PC-3 (cell line): ENCODE measurements around the gene DPF3. TPM values are rescaled to one million over a fixed set of nuclear protein-coding genes. Genes with fewer than 3 reads are reported as not detected.

Experiments
- ATAC-seq: fragments of 200-7000 bp; cut with Tn5 transposase; 2 replicates; pipeline ENCODE4 v1.9.1; 2020; ENCODE audit warnings: mild to moderate bottlenecking, moderate library complexity
- BruUV-seq: library from RNA; stranded (reverse); fragments of 400-500 nt; replicated peaks from 2 replicates; lab custom pipeline; 2021; lab: Mats Ljungman, UMichigan
- CTCF ChIA-PET: fragments of 300-600 bp; sonication (Branson Sonifier 250); formaldehyde crosslinking; loops from one replicate; lab custom pipeline; 2022; ENCODE audit warnings: antibody characterized with exemption; lab: Charles Lee
- POLR2A ChIA-PET: fragments of 300-600 bp; sonication (Branson Sonifier 250); formaldehyde crosslinking; loops from one replicate; lab custom pipeline; 2022; ENCODE audit warnings: antibody characterized with exemption; ENCODE audit not compliant: unreplicated experiment; lab: Charles Lee
- DNase-seq: peaks from one replicate; pipeline ENCODE4 v3.0.0-alpha.2; 2015
- H2AFZ ChIP-seq: fragments of 300-600 bp; sonication (generic); 2 replicates; pipeline ENCODE4 v1.6.0; 2016; ENCODE audit warnings: antibody characterized with exemption, low read length
- H3F3A ChIP-seq: fragments of 300-600 bp; sonication (generic); one replicate; pipeline ENCODE4 v1.6.0; 2017; ENCODE audit warnings: antibody characterized with exemption, low read length, control low read depth, mild to moderate bottlenecking; ENCODE audit not compliant: unreplicated experiment
- H3K27ac ChIP-seq: fragments of 300-600 bp; sonication (generic); 2 replicates; pipeline ENCODE4 v1.5.1; 2016; ENCODE audit warnings: mild to moderate bottlenecking, low read length
- H3K27me3 ChIP-seq: fragments of 300-600 bp; sonication (generic); 2 replicates; pipeline ENCODE4 v1.6.1; 2016; ENCODE audit warnings: low read length, mixed read lengths
- H3K36me3 ChIP-seq: fragments of 300-600 bp; sonication (generic); 2 replicates; pipeline ENCODE4 v1.6.1; 2016; ENCODE audit warnings: low read depth, mixed run types, low read length, mixed read lengths
- H3K4me1 ChIP-seq: fragments of 300-600 bp; sonication (generic); 2 replicates; pipeline ENCODE4 v1.5.1; 2016; ENCODE audit warnings: low read length; ENCODE audit not compliant: insufficient read depth
- H3K4me2 ChIP-seq: fragments of 300-600 bp; sonication (generic); 2 replicates; pipeline ENCODE4 v1.6.0; 2016; ENCODE audit warnings: low read length
- H3K4me3 ChIP-seq: fragments of 300-600 bp; sonication (generic); 2 replicates; pipeline ENCODE4 v1.5.1; 2016; ENCODE audit warnings: mild to moderate bottlenecking, low read length, mixed read lengths
- H3K79me2 ChIP-seq: fragments of 300-600 bp; sonication (generic); 2 replicates; pipeline ENCODE4 v1.6.1; 2017; ENCODE audit warnings: low read length, mixed read lengths
- H3K9ac ChIP-seq: fragments of 300-600 bp; sonication (generic); 2 replicates; pipeline ENCODE4 v1.6.0; 2016; ENCODE audit warnings: mild to moderate bottlenecking, low read length
- H3K9me2 ChIP-seq: fragments of 300-600 bp; sonication (generic); replicated peaks from 2 replicates; pipeline ENCODE4 v1.6.1; 2016; ENCODE audit warnings: mixed run types, low read length, mixed read lengths
- H3K9me3 ChIP-seq: fragments of 300-600 bp; sonication (generic); 2 replicates; pipeline ENCODE4 v1.6.1; 2016; ENCODE audit warnings: low read length, mixed read lengths
- H4K20me1 ChIP-seq: fragments of 300-600 bp; sonication (generic); 2 replicates; pipeline ENCODE4 v1.6.1; 2016; ENCODE audit warnings: low read length, mixed read lengths
- EZH2 ChIP-seq: fragments of 300-600 bp; sonication (generic); IDR thresholded peaks from one replicate; pipeline ENCODE4 v1.6.1; 2017; ENCODE audit warnings: antibody characterized with exemption, mild to moderate bottlenecking, low read length; ENCODE audit not compliant: unreplicated experiment
- EZH2phosphoT487 ChIP-seq: fragments of 300-600 bp; sonication (generic); IDR thresholded peaks from 2 replicates; pipeline ENCODE4 v1.6.1; 2018; ENCODE audit warnings: mild to moderate bottlenecking, antibody characterized with exemption, low read length, borderline replicate concordance
- intact Hi-C: fragments of 100-400 bp; cut with micrococcal nuclease; formaldehyde crosslinking; loops from 2 replicates; pipeline ENCODE4 v1.9.0; 2023
- total RNA-seq: library from RNA; depleted of rRNA; stranded (reverse); fragments of >200 nt; gene quantifications from 2 replicates; pipeline ENCODE4 v1.2.3, GENCODE V29; 2014
- TF ChIP-seq, protein P1 (sequence below): fragments of 300-600 bp; sonication (generic); conservative IDR thresholded peaks from 2 replicates; pipeline ENCODE4 v1.5.1; 2017; ENCODE audit warnings: antibody characterized with exemption, low read depth, mild to moderate bottlenecking, low read length

DPF3 gene
- total RNA-seq, 1 experiment from 2014 or later: 16.6 TPM

DNA sequence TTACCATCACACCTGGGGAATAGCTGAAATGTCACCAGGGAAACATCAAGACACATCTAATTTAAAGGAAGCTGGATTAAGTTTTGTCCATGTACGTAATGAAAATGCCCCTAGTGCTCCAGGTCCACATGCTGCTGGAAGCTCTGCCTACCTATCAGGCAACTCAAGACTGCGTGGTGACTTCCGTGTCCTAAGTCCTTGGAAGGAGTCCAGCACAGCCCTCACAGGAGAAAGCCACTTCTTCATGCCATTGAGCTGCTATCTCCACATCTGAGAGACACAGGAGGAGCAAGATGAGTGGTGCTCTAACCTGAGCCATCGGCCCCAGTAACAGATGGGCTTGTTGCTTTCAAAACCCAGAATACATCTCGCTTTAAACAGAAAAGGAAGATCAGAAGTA is 316.4 kb downstream of the DPF3 start:
- Histone ChIP-seq H3K27ac (no peak overlapping the region), H3K9me2 (no peaks in the 10 kb centered on the region), H3K36me3 (no peaks in the 10 kb centered on the region), H2AFZ (no peak overlapping the region), H3K4me3 (no peak overlapping the region), H3K9me3 (no peaks in the 10 kb centered on the region), H3K4me1 (no peaks in the 10 kb centered on the region), H4K20me1 (no peaks in the 10 kb centered on the region), H3K27me3 (no peaks in the 10 kb centered on the region), H3K9ac (no peak overlapping the region), H3K79me2 (no peaks in the 10 kb centered on the region), H3K4me2 (no peak overlapping the region), H3F3A (no peaks in the 10 kb centered on the region)
- intact Hi-C loops: no loop called here
- TF ChIP-seq EZH2 (no peak), EZH2phosphoT487 (no peak)
- TF ChIP-seq, protein P1, sequence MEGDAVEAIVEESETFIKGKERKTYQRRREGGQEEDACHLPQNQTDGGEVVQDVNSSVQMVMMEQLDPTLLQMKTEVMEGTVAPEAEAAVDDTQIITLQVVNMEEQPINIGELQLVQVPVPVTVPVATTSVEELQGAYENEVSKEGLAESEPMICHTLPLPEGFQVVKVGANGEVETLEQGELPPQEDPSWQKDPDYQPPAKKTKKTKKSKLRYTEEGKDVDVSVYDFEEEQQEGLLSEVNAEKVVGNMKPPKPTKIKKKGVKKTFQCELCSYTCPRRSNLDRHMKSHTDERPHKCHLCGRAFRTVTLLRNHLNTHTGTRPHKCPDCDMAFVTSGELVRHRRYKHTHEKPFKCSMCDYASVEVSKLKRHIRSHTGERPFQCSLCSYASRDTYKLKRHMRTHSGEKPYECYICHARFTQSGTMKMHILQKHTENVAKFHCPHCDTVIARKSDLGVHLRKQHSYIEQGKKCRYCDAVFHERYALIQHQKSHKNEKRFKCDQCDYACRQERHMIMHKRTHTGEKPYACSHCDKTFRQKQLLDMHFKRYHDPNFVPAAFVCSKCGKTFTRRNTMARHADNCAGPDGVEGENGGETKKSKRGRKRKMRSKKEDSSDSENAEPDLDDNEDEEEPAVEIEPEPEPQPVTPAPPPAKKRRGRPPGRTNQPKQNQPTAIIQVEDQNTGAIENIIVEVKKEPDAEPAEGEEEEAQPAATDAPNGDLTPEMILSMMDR: no peak
- no TSS peak for BruUV-seq
- no peak for DNase-seq
- ATAC-seq: no peak
- ChIA-PET CTCF (no interaction called here), POLR2A (no interaction called here)

DNA sequence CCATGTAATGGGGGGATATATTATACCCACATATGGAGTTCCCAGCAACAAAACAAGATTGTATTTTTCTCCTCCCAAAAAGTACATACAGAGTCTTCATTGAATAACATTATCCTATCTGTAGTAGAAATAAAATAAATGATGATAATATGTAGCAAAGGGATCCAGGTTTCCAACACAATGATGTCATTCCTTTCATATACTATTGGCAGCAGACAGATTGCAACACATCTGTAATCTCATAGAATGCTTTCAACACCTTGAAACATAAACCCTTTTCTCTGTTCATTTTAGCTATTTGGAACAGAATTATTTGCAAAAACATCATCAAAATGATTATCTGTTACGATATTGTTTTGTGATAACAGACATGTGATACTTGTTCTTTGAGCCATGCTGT is 317.6 kb downstream of the DPF3 start:
- Histone ChIP-seq H3K4me1 (no peaks in the 10 kb centered on the region), H3K9me2 (no peaks in the 10 kb centered on the region), H3K27me3 (no peaks in the 10 kb centered on the region), H3K9me3 (no peaks in the 10 kb centered on the region), H3F3A (no peaks in the 10 kb centered on the region), H3K4me2 (no peak overlapping the region), H3K4me3 (no peak overlapping the region), H3K36me3 (no peaks in the 10 kb centered on the region), H3K27ac (no peak overlapping the region), H4K20me1 (no peaks in the 10 kb centered on the region), H3K9ac (no peak overlapping the region), H3K79me2 (no peaks in the 10 kb centered on the region), H2AFZ (no peak overlapping the region)
- CTCF ChIA-PET: no interaction called here
- intact Hi-C loops: no loop called here
- TF ChIP-seq, protein P1: no peak
- TF ChIP-seq EZH2 (no peak), EZH2phosphoT487 (no peak)
- ATAC-seq: no peak
- no TSS peak for BruUV-seq
- POLR2A ChIA-PET: no interaction called here
- no peak for DNase-seq

DNA sequence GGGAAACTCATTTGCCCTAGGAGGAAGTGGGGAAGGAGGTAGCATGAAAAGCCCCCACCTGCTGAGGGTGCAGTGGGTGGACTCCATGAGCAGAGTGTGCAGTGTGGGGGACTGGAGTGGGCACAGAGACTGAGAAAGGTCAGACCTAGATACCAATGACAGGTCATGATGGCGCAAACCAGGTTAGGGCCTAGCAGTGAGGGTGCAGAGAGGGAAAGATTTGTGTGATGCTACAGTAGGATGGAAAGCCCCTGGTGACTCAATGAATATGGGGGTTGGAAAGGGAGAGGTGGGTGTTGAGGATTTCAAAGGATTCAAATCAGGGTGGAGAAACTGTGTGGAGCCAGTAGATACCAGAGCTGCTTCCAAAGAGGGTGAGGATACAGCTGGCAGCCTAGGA is 319.2 kb downstream of the DPF3 start:
- H3K4me2 ChIP-seq: no peak overlapping the region
- ATAC-seq (no peak), DNase-seq (no peak)
- no peaks in the 10 kb centered on the region for H3K79me2 ChIP-seq
- H3K9me3 ChIP-seq: no peaks in the 10 kb centered on the region
- H3K9me2 ChIP-seq: no peaks in the 10 kb centered on the region
- H3K27ac ChIP-seq: no peak overlapping the region
- TF ChIP-seq EZH2 (no peak), EZH2phosphoT487 (no peak)
- TF ChIP-seq, protein P1: no peak
- no peaks in the 10 kb centered on the region for H3K36me3 ChIP-seq
- H3K9ac ChIP-seq: no peak overlapping the region
- no peaks in the 10 kb centered on the region for H4K20me1 ChIP-seq
- no peaks in the 10 kb centered on the region for H3F3A ChIP-seq
- ChIA-PET POLR2A (interaction anchor here (0.7 kb wide), 1 partner anchor 386 kb away, joined by 4 read pairs; no protein-coding TSS in a partner anchor), CTCF (no interaction called here)
- no peaks in the 10 kb centered on the region for H3K27me3 ChIP-seq
- BruUV-seq: no TSS peak
- no peaks in the 10 kb centered on the region for H3K4me1 ChIP-seq
- intact Hi-C loops: no loop called here
- H2AFZ ChIP-seq: no peak overlapping the region
- no peak overlapping the region for H3K4me3 ChIP-seq
